H1 (cell line): Measurements from ENCODE around the gene MRTFB. TPM values are rescaled to one million over a fixed set of nuclear protein-coding genes. Genes with fewer than 3 reads are reported as not detected.
A peak's percentile ranks its signal among the peaks of the same experiment; 100 is the strongest.

Experiments
- CTCF ChIA-PET: fragments of 300-600 bp; sonication (Branson Sonifier 250); formaldehyde crosslinking; loops from one replicate; lab custom pipeline; 2021; ENCODE audit not compliant: partially characterized antibody; lab: Charles Lee
- POLR2A ChIA-PET: fragments of 300-600 bp; sonication (Branson Sonifier 250); formaldehyde crosslinking; loops from one replicate; lab custom pipeline; 2021; ENCODE audit warnings: inconsistent platforms; ENCODE audit not compliant: partially characterized antibody; lab: Charles Lee
- DNase-seq, 2 experiments: peaks; one replicate each; pipeline versions ENCODE4 v3.0.0 to v3.0.0-alpha.2; 2010 to 2022; ENCODE audit warnings: low spot score in 2 of 2, low read depth in 1 of 2, mixed read lengths in 1 of 2
- FAIRE-seq: peaks from 2 replicates; lab custom pipeline; 2011; peaks lifted over from hg19 to GRCh38; lab: Jason Lieb, UNC
- H2AFZ ChIP-seq: 2 replicates; pipeline ENCODE4 v1.8.1; 2012; ENCODE audit warnings: low read length, inconsistent platforms
- H2AK5ac ChIP-seq: 2 replicates; pipeline ENCODE4 v1.6.1; 2013; ENCODE audit warnings: low read depth, low read length
- H2BK120ac ChIP-seq: replicated peaks from 2 replicates; pipeline ENCODE3; 2013; ENCODE audit warnings: low read depth, low read length, inconsistent platforms
- H2BK12ac ChIP-seq: 2 replicates; pipeline ENCODE4 v1.6.1; 2013; ENCODE audit warnings: low read depth, low read length
- H2BK15ac ChIP-seq: 2 replicates; pipeline ENCODE4 v1.6.1; 2013; ENCODE audit warnings: low read length
- H2BK20ac ChIP-seq: 2 replicates; pipeline ENCODE4 v1.6.1; 2013; ENCODE audit warnings: low read length
- H2BK5ac ChIP-seq: 2 replicates; pipeline ENCODE4 v1.6.1; 2013; ENCODE audit warnings: low read depth, low read length
- H3K14ac ChIP-seq: 2 replicates; pipeline ENCODE4 v1.6.1; 2013; ENCODE audit warnings: inconsistent platforms; ENCODE audit not compliant: insufficient read length
- H3K18ac ChIP-seq: 2 replicates; pipeline ENCODE4 v1.6.1; 2013; ENCODE audit warnings: low read length; ENCODE audit errors: extremely low read depth
- H3K23ac ChIP-seq: 2 replicates; pipeline ENCODE4 v1.6.1; 2013; ENCODE audit warnings: inconsistent platforms; ENCODE audit not compliant: insufficient read length
- H3K23me2 ChIP-seq: 2 replicates; pipeline ENCODE4 v1.6.1; 2013; ENCODE audit warnings: low read depth, low read length
- H3K27ac ChIP-seq: 2 replicates; pipeline ENCODE4 v1.6.1; 2011; ENCODE audit warnings: low read depth, low read length, inconsistent platforms
- H3K27me3 ChIP-seq, 4 experiments: replicated peaks in 1 of 4; 1 replicate in 1 of 4; 2 replicates in 3 of 4; pipeline versions ENCODE4 v1.6.1 to v1.8.1; 2011 to 2013; ENCODE audit warnings: low read length in 3 of 4, mild to moderate bottlenecking in 3 of 4, inconsistent platforms in 2 of 4, mixed read lengths in 2 of 4, moderate library complexity in 1 of 4; ENCODE audit not compliant: control insufficient read depth in 3 of 4, insufficient read depth in 3 of 4; ENCODE audit errors: extremely low read depth in 1 of 4
- H3K36me3 ChIP-seq, 4 experiments: 2 replicates each; pipeline versions ENCODE4 v1.6.1 to v1.8.1; 2011 to 2013; ENCODE audit warnings: mild to moderate bottlenecking in 4 of 4, low read length in 3 of 4, moderate library complexity in 2 of 4, control low read depth in 1 of 4, inconsistent platforms in 1 of 4; ENCODE audit not compliant: insufficient read depth in 4 of 4, control insufficient read depth in 2 of 4
- H3K4ac ChIP-seq: replicated peaks from 2 replicates; pipeline ENCODE3; 2013; ENCODE audit warnings: low read length, low read depth, mixed read lengths, inconsistent platforms; ENCODE audit not compliant: insufficient read length
- H3K4me1 ChIP-seq, 4 experiments: replicated peaks in 1 of 4; 1 replicate in 1 of 4; 2 replicates in 3 of 4; pipeline versions ENCODE4 v1.6.1 to v1.8.1; 2011 to 2013; ENCODE audit warnings: low read length in 3 of 4, inconsistent platforms in 2 of 4, mixed read lengths in 1 of 4; ENCODE audit not compliant: insufficient read depth in 4 of 4, control insufficient read depth in 3 of 4
- H3K4me2 ChIP-seq, 2 experiments: 2 replicates each; pipeline versions ENCODE4 v1.6.1 to v1.8.1; 2011 to 2013; ENCODE audit warnings: low read depth in 2 of 2, low read length in 2 of 2, control low read depth in 1 of 2, inconsistent platforms in 1 of 2, mild to moderate bottlenecking in 1 of 2; ENCODE audit not compliant: insufficient read depth in 1 of 2
- H3K4me3 ChIP-seq, 4 experiments: fragments of 200-600, 300-600 bp in 1 of 4; sonication (generic), shearing (Covaris generic), sonication (Bioruptor Twin) in 1 of 4; 2 replicates each; pipeline versions ENCODE4 v1.5.1 to v1.8.1; 2011 to 2016; ENCODE audit warnings: low read length in 4 of 4, low read depth in 3 of 4, control low read depth in 2 of 4, inconsistent platforms in 2 of 4, mild to moderate bottlenecking in 2 of 4, mixed read lengths in 1 of 4, moderate library complexity in 1 of 4; ENCODE audit not compliant: insufficient read depth in 2 of 4; ENCODE audit errors: extremely low read depth in 1 of 4
- H3K56ac ChIP-seq: replicated peaks from 2 replicates; pipeline ENCODE3; 2013; ENCODE audit warnings: low read depth, mild to moderate bottlenecking, mixed read lengths, low read length, inconsistent platforms; ENCODE audit not compliant: insufficient read length
- H3K79me1 ChIP-seq: 2 replicates; pipeline ENCODE4 v1.6.1; 2013; ENCODE audit warnings: low read depth, low read length, control low read depth
- H3K79me2 ChIP-seq, 2 experiments: 2 replicates each; pipeline versions ENCODE4 v1.6.1 to v1.8.1; 2012 to 2013; ENCODE audit warnings: low read length in 2 of 2, mild to moderate bottlenecking in 2 of 2, inconsistent platforms in 1 of 2; ENCODE audit not compliant: insufficient read depth in 2 of 2, control insufficient read depth in 1 of 2
- H3K9ac ChIP-seq, 4 experiments: replicated peaks in 1 of 4; 1 replicate in 1 of 4; 2 replicates in 3 of 4; pipeline versions ENCODE4 v1.6.1 to v1.8.1; 2011 to 2013; ENCODE audit warnings: low read depth in 3 of 4, low read length in 3 of 4, control low read depth in 2 of 4, mild to moderate bottlenecking in 2 of 4, moderate library complexity in 2 of 4, inconsistent platforms in 1 of 4; ENCODE audit errors: extremely low read depth in 1 of 4
- H3K9me3 ChIP-seq, 2 experiments: 2 replicates each; pipeline versions ENCODE4 v1.6.1 to v1.8.1; 2012 to 2013; ENCODE audit warnings: mild to moderate bottlenecking in 2 of 2, moderate library complexity in 2 of 2, control low read depth in 1 of 2, inconsistent platforms in 1 of 2, low read depth in 1 of 2, low read length in 1 of 2, mixed read lengths in 1 of 2; ENCODE audit not compliant: insufficient read depth in 2 of 2
- H4K20me1 ChIP-seq, 2 experiments: replicated peaks in 1 of 2; 2 replicates each; pipeline versions ENCODE3 to v1.8.1; 2011 to 2013; ENCODE audit warnings: inconsistent platforms in 2 of 2, low read length in 2 of 2, mild to moderate bottlenecking in 1 of 2; ENCODE audit not compliant: insufficient read depth in 2 of 2, control insufficient read depth in 1 of 2
- H4K5ac ChIP-seq: 2 replicates; pipeline ENCODE4 v1.6.1; 2013; ENCODE audit warnings: low read length, low read depth, mixed read lengths, inconsistent platforms; ENCODE audit not compliant: insufficient read length
- H4K8ac ChIP-seq: 2 replicates; pipeline ENCODE4 v1.8.0; 2013; ENCODE audit warnings: mild to moderate bottlenecking, moderate library complexity, low read length, inconsistent platforms; ENCODE audit not compliant: insufficient read depth; ENCODE audit errors: extremely low read depth
- H4K91ac ChIP-seq: replicated peaks from 2 replicates; pipeline ENCODE3; 2013; ENCODE audit warnings: low read length, mixed read lengths, inconsistent platforms; ENCODE audit not compliant: insufficient read length
- ASH2L ChIP-seq: fragments of 200-600, 300-600 bp; sonication (generic); IDR thresholded peaks from one replicate; pipeline ENCODE4 v1.7.1; 2017; ENCODE audit warnings: low read length
- BCL11A ChIP-seq, 2 experiments: IDR thresholded peaks; one replicate each; pipeline ENCODE4 v1.6.1; 2011; ENCODE audit warnings: low read depth in 2 of 2, low read length in 2 of 2, mild to moderate bottlenecking in 2 of 2
- GTF2F1 ChIP-seq: IDR thresholded peaks from 2 replicates; pipeline ENCODE4 v1.6.1; 2012; ENCODE audit warnings: low read depth, low read length, improper control_type of control experiment, borderline replicate concordance
- HDAC6 ChIP-seq: IDR thresholded peaks from one replicate; pipeline ENCODE4 v1.7.1; 2012; ENCODE audit warnings: low read depth, mild to moderate bottlenecking, inconsistent platforms, low read length, moderate library complexity
- KDM4A ChIP-seq: IDR thresholded peaks from one replicate; pipeline ENCODE4 v1.7.1; 2012; ENCODE audit warnings: low read depth, mild to moderate bottlenecking, moderate library complexity, low read length, inconsistent platforms; ENCODE audit not compliant: severe bottlenecking
- ZNF274 ChIP-seq: IDR thresholded peaks from 2 replicates; pipeline ENCODE4 v1.7.0; 2012; ENCODE audit warnings: low read length, borderline replicate concordance; ENCODE audit errors: extremely low read depth
- WGBS, 2 experiments: shearing (Covaris generic) in 1 of 2; methylation state at CpG; one replicate each; pipeline versions ENCODE4 v1.1.6 to v1.1.7; 2013 to 2015; ENCODE audit warnings: low lambda C conversion rate in 2 of 2, mixed read lengths in 2 of 2, inconsistent platforms in 1 of 2, low coverage in 1 of 2, missing lambda C conversion rate in 1 of 2; ENCODE audit not compliant: insufficient replicate concordance in 2 of 2, insufficient coverage in 1 of 2, insufficient read length in 1 of 2; ENCODE audit errors: extremely low coverage in 1 of 2, missing lambda C conversion rate in 1 of 2; 5-methylcytosine and 5-hydroxymethylcytosine counted together
- polyA plus RNA-seq, 7 experiments: library from polyadenylated mRNA; depleted of rRNA in 3 of 7; stranded (reverse) in 5 of 7; unstranded in 2 of 7; fragments of >200 nt in 5 of 7; fragments of 200-250 nt in 2 of 7; gene quantifications; 1 replicate in 5 of 7; 2 replicates in 1 of 7; 4 replicates in 1 of 7; pipeline versions ENCODE4 v1.2.1 to v1.2.3, GENCODE V29; 2011 to 2013; ENCODE audit warnings: missing spikeins in 2 of 7, mixed read lengths in 2 of 7
- total RNA-seq: library from RNA; stranded (reverse); fragmentation: NEBNext Ultra II Directional; extraction: Animal tissue kit (Norgen Biotek cat#: 25700); gene quantifications from 2 replicates; pipeline ENCODE4 v1.2.1, GENCODE V29; 2021

The MRTFB gene
- total and polyA plus RNA-seq, 2 of the 8 experiments (the other 6 are each of a cell fraction or from before 2014, with no cell fraction given), result 13.5 to 34.9 TPM

- Histone ChIP-seq H4K8ac (no peak overlapping the region), H4K91ac (no peak overlapping the region), H4K20me1 (no peaks in the 10 kb centered on the region), H2BK12ac (no peak overlapping the region), H3K27ac (no peak overlapping the region), H3K18ac (no peak overlapping the region), H3K4me3 (no peak overlapping the region), H3K79me1 (peaks cover 4% of the 10 kb centered on the region; the same call in 1 of the 2 replicates), H3K79me2 (peaks cover 4 to 31% of the 10 kb centered on the region in 2 experiments; a peak in 3 of 4 replicates), H4K5ac (no peak overlapping the region), H2AK5ac (no peak overlapping the region), H3K27me3 (no peaks in the 10 kb centered on the region), H2BK120ac (no peak overlapping the region), H3K4me1 (peaks cover 0 to 6% (median 0%) of the 10 kb centered on the region in 4 experiments; a peak in 3 of 7 replicates), H3K36me3 (no peaks in the 10 kb centered on the region), H3K4me2 (peak overlapping the region in 1 of 2 experiments; percentile 64; a peak in 1 of 4 replicates), H2BK15ac (peak overlapping the region; percentile 51; the same call in 1 of the 2 replicates), H3K14ac (no peak overlapping the region), H3K4ac (no peak overlapping the region), H2AFZ (peak overlapping the region; percentile 86; the same call in 1 of the 2 replicates), H2BK20ac (no peak overlapping the region), H3K23me2 (peaks cover 4% of the 10 kb centered on the region; the same call in 1 of the 2 replicates), H3K56ac (no peak overlapping the region), H3K23ac (no peak overlapping the region), H2BK5ac (no peak overlapping the region), H3K9me3 (no peaks in the 10 kb centered on the region), H3K9ac (no peak overlapping the region)
- ChIA-PET CTCF (interaction anchor here (1.1 to 1.8 kb wide), 2 partner anchors 10 to 12 kb away, joined by 3 to 7 read pairs; no protein-coding TSS in a partner anchor), POLR2A (interaction anchor here (0.8 to 2.1 kb wide), 6 partner anchors 7 to 65 kb away, joined by 3 to 7 read pairs (median 5); no protein-coding TSS in a partner anchor)
- DNase-seq (no peak), FAIRE-seq (no peak)
- TF ChIP-seq HDAC6 (no peak), KDM4A (no peak), ASH2L (no peak), BCL11A (IDR thresholded peaks at IDR 0.05; ENCODE audit: low read depth in 2 of 2, low read length in 2 of 2) (no peak), ZNF274 (no peak), GTF2F1 (no peak)
- 84% methylated on average over 4 of the region's 4 CpGs; no CpG with 5 or more reads in 1 of the 2 experiments for WGBS, 2 experiments
These were observed 1.3 kb upstream of the MRTFB start for GRCh38 chr16:14069818-14070217.
